HG03066 (cell line): ENCODE measurements around the gene TIGIT.
"Not testable (repeated sequence)": the region's sequence is repeated elsewhere in the genome, so short reads cannot be mapped to it uniquely, and the experiment has no call there.

Experiments
- ATAC-seq: cut with Tn5 transposase; IDR thresholded peaks from one replicate; pipeline ENCODE4 v1.9.1; 2021; ENCODE audit warnings: low read depth; ENCODE audit not compliant: unreplicated experiment

Gene TIGIT

DNA sequence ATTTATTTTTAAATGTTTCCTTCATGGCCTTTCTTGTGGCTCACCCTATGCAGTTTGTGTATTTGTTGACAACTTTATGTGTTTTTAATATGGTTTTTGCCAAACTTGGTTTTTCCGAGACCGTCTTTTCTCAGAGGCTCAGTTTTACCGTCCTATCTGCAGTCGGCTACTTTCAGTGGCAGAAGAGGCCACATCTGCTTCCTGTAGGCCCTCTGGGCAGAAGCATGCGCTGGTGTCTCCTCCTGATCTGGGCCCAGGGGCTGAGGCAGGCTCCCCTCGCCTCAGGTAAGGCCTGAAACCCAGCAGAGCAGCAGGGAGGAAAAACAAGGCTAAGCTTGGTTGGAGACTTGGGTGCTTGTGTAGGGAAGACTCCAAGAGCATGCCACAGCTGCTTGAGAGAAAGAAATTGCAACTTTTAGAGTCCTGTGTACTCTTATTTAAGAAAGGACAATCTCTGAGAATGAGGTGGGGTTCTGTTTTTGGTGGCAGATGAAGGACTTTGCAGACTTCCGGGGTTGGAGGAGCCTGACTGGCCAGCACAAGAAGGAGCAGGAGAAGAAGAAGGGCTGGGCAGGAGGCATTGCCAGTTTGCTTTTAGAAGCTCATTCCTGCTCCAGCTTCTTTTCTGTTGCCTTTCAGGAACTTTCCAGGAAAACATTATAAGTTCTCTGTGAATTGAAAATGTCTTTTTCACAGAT is at the start of gene TIGIT:
TSS of gene TIGIT (plus strand) at position 191 of the 698 bp plus-strand sequence. CDS start at position 225, 34 bp downstream.
- no peak for ATAC-seq

DNA sequence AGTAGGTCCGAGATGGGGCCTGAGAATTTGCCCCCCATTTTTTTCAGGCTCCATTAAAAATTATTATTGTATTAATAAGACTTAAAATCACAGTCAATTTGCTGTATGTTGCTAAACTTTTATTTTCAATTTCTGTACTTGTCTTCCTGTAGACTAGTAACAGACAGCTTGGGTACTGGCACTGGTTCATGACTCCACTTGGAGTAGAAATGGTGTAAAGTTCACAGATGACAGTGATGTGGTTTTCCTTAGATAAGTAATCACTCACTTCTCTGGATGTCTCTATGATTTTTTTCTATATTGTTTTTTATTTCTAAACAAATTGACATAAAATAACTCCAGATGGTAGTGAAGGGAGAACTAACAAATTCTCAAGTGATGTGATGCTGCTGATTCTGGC is 40.9 kb upstream of the TIGIT start:
- no peak for ATAC-seq

- no peak for ATAC-seq
Observed at GRCh38 chr3:114253505-114253904, 40.3 kb upstream of the TIGIT start.

GRCh38 chr3:114259566-114259965 is 34.3 kb upstream of the TIGIT start:
- ATAC-seq, result no peak

DNA sequence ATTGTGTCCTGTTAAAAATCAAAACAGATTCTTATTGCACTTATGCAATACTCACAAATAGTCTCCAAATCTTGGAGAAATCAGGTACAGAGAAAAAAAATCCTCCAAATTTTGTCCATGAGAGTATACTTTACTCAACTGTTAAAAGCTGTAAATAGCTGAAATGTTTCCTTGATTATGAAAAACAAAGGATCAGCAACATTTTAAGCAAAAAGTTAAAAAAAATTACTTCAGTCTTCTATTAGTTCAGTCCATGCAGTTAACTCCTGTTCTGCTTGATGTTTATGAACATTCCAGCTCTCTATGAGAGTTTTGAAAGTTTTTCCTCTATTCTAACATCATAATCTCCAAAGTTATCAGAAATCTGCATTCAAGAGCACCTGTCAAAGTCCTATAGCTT is 33.7 kb upstream of the TIGIT start:
- ATAC-seq, result no peak

GRCh38 chr3:114270019-114270418 is 23.8 kb upstream of the TIGIT start:
- ATAC-seq, result no peak

GRCh38 chr3:114272271-114272670 is 21.6 kb upstream of the TIGIT start:
- ATAC-seq, result no peak

GRCh38 chr3:114274929-114275328 is 18.9 kb upstream of the TIGIT start:
- ATAC-seq, result no peak

GRCh38 chr3:114276856-114277255 is 17.0 kb upstream of the TIGIT start:
- ATAC-seq, result not testable (repeated sequence)

GRCh38 chr3:114284644-114285043 is 9.2 kb upstream of the TIGIT start:
- ATAC-seq, result no peak

DNA sequence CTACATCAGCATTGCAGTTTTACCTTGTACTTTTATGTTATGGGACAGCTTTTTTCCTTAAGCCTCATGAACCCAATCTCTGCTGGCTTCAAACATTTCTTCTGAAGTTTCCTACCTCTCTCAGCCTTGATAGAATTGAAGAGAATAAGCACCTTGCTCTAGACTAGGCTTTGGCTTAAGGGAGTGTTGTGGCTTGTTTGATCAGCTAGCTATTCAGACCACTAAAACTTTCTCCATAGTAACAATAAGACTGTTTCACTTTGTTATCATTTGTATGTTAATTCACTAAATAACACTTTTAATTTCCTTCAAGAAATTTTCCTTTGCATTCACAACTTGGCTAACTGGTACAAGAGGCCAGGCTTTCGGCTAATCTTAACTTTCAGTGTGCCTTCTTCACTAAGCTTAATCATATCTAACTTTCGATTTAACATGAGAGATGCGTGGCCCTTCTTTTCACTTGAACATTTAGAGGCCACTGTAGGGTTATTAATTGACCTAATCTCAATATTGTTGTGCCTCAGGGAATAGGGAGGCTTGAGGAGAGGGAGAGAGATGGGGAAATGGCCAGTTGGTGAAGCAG is 8.1 kb upstream of the TIGIT start:
- no peak for ATAC-seq

DNA sequence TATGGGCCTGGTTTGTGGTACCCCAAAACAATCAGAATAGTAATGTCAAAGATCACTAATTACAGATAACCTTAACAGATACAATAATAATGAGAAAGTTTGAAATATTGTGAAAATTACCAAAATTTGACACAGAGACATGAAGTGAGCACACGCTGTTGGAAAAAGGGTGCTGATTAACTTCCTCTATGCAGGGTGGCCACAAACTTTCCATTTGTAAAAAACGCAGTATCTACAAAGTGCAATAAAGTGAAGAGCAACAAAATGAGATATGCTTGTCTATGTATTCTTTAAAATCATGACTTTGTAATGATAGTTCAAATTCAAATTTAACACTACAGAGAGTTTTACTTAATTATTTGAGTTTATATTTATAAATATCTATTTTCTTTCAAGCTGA is 7.6 kb upstream of the TIGIT start:
- no peak for ATAC-seq

DNA sequence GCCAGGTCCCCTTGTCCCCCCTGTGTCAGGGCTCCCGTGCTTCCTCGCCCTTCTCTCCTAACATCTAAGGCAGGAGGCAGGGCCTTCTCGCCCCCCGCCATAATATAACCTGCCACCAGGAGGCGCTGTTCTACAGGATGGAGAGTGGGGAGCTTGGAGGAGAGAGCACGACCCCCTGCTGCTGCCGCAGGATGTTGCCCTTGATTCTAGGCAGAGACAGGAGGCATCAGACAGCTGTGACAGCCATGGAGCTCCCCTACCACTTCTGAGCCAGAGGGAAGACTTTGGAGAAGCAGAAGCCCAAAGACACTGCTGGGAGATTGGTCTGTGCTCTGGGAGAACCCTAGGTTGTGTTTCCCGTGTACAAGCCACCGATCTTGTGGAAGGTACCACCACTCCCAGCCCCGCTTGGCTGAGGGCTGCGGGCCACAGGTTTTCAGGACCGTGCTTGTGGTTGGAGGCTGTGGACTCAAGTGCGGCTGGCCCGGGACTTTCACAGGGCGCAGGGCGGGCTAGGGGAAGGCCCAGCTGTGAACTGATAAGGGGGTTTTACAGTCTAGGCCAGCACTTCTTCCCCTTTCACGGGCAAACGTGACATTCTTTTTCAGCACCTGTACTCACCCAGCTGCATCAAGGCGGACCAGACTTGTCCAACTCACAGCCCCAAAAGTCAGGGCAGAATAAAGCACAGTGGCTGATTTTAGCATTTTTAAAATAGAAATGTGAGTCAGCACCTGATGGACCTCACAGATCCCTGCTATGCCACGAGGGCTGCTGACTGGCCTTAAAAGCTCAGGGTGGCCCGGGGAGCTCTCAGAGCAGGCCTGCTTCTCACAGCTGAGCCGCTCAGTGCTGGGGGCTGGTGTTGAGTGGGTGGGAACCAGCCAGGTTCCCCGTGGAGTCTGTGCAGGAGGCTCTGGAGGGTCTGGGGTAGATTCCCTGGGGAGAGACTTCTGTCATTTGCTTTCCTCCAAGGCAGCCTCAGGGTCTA is 2.6 kb upstream of the TIGIT start:
- peak; percentile 92 for ATAC-seq

DNA sequence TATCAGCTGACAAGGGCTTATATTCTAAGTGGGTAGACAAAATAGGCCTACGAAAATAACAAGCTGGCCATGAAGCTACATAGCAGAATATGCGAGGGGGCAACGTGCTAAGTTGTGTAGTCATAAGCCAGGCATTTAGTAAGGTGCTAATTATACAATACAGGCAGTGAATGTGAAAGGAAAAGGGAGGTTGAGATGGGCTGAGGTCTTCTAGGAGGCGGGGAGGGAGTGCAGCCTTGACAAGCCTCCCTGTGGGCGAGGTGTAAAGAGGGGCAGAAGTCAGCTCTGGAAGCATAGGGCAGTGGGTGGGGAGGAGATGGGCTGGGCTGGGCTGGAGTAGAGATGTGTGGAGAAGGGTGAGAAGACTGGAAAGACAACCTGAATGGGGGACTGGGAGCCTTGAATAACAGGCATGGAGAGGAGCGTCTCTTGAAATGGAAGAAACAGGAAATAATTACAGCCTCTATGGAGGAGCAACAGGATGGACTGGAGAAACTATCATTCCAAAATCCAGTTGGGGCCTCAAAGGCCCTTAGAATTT is 1.2 kb downstream of the TIGIT start:
- ATAC-seq, result no peak

GRCh38 chr3:114295946-114296345 is 2.1 kb downstream of the TIGIT start:
- ATAC-seq, result no peak

GRCh38 chr3:114299421-114299820 is 5.6 kb downstream of the TIGIT start:
- ATAC-seq, result no peak

DNA sequence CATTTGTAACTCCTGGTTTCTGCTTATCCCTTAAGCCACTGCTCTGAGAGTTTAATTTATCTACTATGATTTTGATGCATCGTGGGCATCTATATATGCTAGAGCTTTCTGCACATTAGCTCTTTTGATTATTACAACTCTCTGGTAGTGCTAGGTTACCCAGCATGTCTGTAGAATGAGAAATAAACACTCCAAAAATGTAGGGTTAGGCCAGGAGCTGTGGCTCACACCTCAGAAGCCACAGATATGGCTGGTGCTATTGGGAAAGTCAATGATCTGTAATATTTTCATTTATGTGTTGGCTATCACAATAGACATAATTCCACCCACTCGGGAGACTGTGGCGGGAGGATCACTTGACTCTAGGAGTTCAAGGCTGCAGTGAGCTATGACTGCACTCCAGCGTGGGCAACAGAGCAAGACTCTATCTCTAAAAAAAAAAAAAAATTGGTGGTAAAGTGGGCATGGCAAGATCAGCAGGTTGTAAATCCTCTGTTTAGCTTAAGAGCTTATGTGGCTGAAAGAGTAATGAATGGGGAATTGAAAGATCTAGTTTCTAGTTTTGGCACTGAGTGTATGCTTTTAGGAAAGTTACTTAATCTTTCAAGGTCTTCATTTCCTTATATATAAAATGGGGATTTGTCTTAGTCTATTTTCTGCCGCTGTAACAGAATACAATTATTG is 6.3 kb downstream of the TIGIT start:
- ATAC-seq, result no peak

DNA sequence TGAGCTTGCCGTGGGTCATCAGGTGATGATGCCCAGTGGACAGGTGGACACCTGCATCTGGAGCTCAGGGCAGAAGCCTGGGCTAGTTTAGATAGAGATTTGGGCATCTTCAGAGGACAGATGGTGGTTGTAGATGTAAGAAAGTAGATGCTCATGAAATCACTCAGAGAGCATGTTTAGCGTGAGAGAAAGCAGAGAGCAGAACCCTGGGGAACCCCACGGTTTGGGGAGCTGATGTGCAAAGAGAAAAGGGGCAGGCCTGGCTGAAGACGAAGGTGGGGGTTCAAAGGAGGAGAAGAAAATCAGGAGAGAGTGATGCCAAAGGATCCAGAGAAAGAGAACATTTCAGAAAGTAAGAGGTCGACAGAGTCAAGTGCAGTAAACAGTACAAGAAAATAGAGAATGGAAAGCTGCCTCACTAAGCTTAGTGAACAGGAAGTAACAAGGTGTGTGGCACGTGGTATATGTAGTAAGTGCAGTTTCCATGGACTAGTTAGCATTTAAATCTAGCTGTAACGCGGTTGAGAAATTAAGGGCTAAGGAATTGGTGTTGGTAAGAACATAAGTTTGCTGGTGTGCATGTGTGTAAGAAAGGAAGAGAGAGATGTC is 13.5 kb downstream of the TIGIT start:
- peak; percentile 58 for ATAC-seq

GRCh38 chr3:114307832-114308231 is 14.0 kb downstream of the TIGIT start:
- no peak for ATAC-seq

DNA sequence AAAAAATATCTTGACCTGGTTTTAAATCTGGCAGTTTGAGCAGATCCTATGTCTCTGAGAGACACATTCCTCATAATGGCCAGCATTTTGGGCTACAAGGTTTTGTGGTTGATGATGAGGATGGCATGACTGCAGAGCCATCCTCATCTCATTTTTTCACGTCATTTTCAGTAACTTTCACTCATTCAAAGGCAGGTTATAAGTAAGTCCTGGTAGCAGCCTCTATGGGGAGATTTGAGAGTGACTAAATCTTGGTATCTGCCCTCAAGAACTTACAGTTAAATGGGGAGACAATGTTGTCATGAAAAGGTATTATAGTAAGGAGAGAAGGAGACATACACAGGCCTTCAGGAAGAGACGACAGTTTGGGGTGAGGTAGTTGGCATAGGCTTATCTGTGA is 14.5 kb downstream of the TIGIT start:
- ATAC-seq, result peak; percentile 14
